Measurements from ENCODE around the gene ACO1. TPM values are rescaled to one million over a fixed set of nuclear protein-coding genes. Genes with fewer than 3 reads are reported as not detected.

ACO1 gene
- total and polyA plus RNA-seq, 2 donors (not counting 3 experiments of a cell fraction or from before 2014, with no cell fraction given) = 51.6 to 54.1 TPM

- Histone ChIP-seq H3K27ac (ENCODE audit: insufficient read depth, low read depth, low read length) (no peak overlapping the region), H3K9me3 (replicated peaks; ENCODE audit: control insufficient read depth, insufficient read depth, low read length) (no peaks in the 10 kb centered on the region), H3K9ac (replicated peaks; ENCODE audit: extremely low read depth, insufficient read depth, low read length) (no peak overlapping the region), H3K9me1 (replicated peaks; ENCODE audit: control insufficient read depth, extremely low read depth, insufficient read depth, low read length) (no peaks in the 10 kb centered on the region), H3K36me3 (ENCODE audit: control insufficient read depth in 2 of 2, extremely low read depth in 1 of 2, insufficient read depth in 2 of 2, low read length in 2 of 2) (peaks cover 8 to 9% of the 10 kb centered on the region in 2 experiments), H3K27me3 (ENCODE audit: control insufficient read depth in 2 of 2, insufficient read depth in 2 of 2, low read length in 2 of 2) (no peaks in the 10 kb centered on the region), H3K4me2 (ENCODE audit: insufficient read depth, low read length) (no peak overlapping the region), H2AFZ (ENCODE audit: low read depth, low read length) (no peak overlapping the region), H4K20me1 (replicated peaks; ENCODE audit: control insufficient read depth, extremely low read depth, insufficient read depth, low read length) (no peaks in the 10 kb centered on the region), H3K4me1 (ENCODE audit: control insufficient read depth, extremely low read depth, insufficient read depth, low read length) (peaks cover 50% of the 10 kb centered on the region), H3K4me3 (replicated peaks in 1 of 3; ENCODE audit: insufficient read depth in 1 of 3, low read depth in 1 of 3, low read length in 3 of 3) (no peak overlapping the region), H3K79me2 (ENCODE audit: control insufficient read depth, insufficient read depth, low read length) (no peaks in the 10 kb centered on the region)
- dilution Hi-C loops (cut with MboI; ENCODE audit: extremely low pct_ligation_motif_present, low sequenced_read_pairs) (no loop called here), intact Hi-C loops (cut with micrococcal nuclease) (no loop called here)
- no TSS peak for BruUV-seq (replicated peaks)
- ChIA-PET POLR2A (no interaction called here), CTCF (interaction anchor here (2.8 kb wide), 1 partner anchor 47 kb away, joined by 23 read pairs; no protein-coding TSS in a partner anchor)
- FAIRE-seq (no peak), DNase-seq (ENCODE audit: low read depth, low spot score) (no peak)
- no peak for TF ChIP-seq JUN (IDR thresholded peaks at IDR 0.05; ENCODE audit: borderline replicate concordance, insufficient read depth, insufficient read length, low read depth)
- TF ChIP-seq CTCF (IDR thresholded peaks at IDR 0.05; ENCODE audit: extremely low read depth in 1 of 2, insufficient read depth in 1 of 2, low read depth in 1 of 2, low read length in 2 of 2) = no peak
- no peak for TF ChIP-seq MAX (IDR thresholded peaks at IDR 0.05; ENCODE audit: insufficient read depth, insufficient read length)
- no peak for TF ChIP-seq MYC (IDR thresholded peaks at IDR 0.05; ENCODE audit: low read depth, low read length)
- TF ChIP-seq FOS (IDR thresholded peaks at IDR 0.05; ENCODE audit: borderline replicate concordance, insufficient read depth, low read length) = no peak
Measured at GRCh38 chr9:32426278-32426939, 42.0 kb downstream of the ACO1 start.

Data from endothelial cell of umbilical vein (primary cell).